Heart left ventricle (tissue), 16 donors: Measurements from ENCODE around the gene PRKG1. TPM values are rescaled to one million over a fixed set of nuclear protein-coding genes. Genes with fewer than 3 reads are reported as not detected.
A peak's percentile ranks its signal among the peaks of the same experiment; 100 is the strongest.

Source experiments
- ATAC-seq, 4 donors: fragments of 200-7000 bp; cut with Tn5 transposase; one replicate each; pipeline ENCODE4 v1.9.1; 2020 to 2022; ENCODE audit warnings: moderate library complexity in 4 of 4, mild to moderate bottlenecking in 3 of 4, moderate number of reproducible peaks in 1 of 4
- DNase-seq, 5 donors: peaks; one replicate each; pipeline ENCODE4 v3.0.0-alpha.2; 2020
- H3K27ac ChIP-seq, 12 donors: fragments of 200-600 bp; sonication (generic) in 4 of 12; one replicate each; pipeline versions ENCODE4 v1.5.0 to v1.8.0; 2016 to 2022; ENCODE audit warnings: mild to moderate bottlenecking in 2 of 12
- H3K27me3 ChIP-seq, 9 donors: fragments of 200-600 bp; sonication (generic) in 2 of 9; one replicate each; pipeline versions ENCODE4 v1.5.1 to v1.8.0; 2016 to 2022; ENCODE audit warnings: mild to moderate bottlenecking in 3 of 9
- H3K36me3 ChIP-seq, 9 donors: fragments of 200-600 bp; sonication (generic) in 2 of 9; one replicate each; pipeline versions ENCODE4 v1.5.0 to v1.8.0; 2018 to 2022; ENCODE audit warnings: mild to moderate bottlenecking in 2 of 9
- H3K4me1 ChIP-seq, 12 donors: fragments of 200-600 bp; sonication (generic) in 4 of 12; one replicate each; pipeline versions ENCODE4 v1.5.0 to v1.8.0; 2016 to 2022; ENCODE audit warnings: mild to moderate bottlenecking in 3 of 12
- H3K4me3 ChIP-seq, 12 donors: fragments of 200-600 bp; sonication (generic) in 4 of 12; one replicate each; pipeline versions ENCODE4 v1.5.0 to v1.8.0; 2017 to 2022; ENCODE audit warnings: mild to moderate bottlenecking in 9 of 12, moderate library complexity in 4 of 12
- H3K9me3 ChIP-seq, 12 donors: fragments of 200-600 bp; sonication (generic) in 4 of 12; one replicate each; pipeline versions ENCODE4 v1.5.0 to v1.8.0; 2016 to 2022; ENCODE audit warnings: mild to moderate bottlenecking in 1 of 12
- CTCF ChIP-seq, 12 donors: fragments of 200-600 bp; sonication (generic) in 4 of 12; IDR thresholded peaks; one replicate each; pipeline versions ENCODE4 v1.5.0 to v1.8.0; 2018 to 2022; ENCODE audit warnings: antibody characterized with exemption in 12 of 12, mild to moderate bottlenecking in 5 of 12
- POLR2A ChIP-seq, 2 donors: fragments of 450-650 bp; IDR thresholded peaks; one replicate each; pipeline ENCODE4 v1.6.1; 2017; ENCODE audit warnings: antibody characterized with exemption in 2 of 2, mild to moderate bottlenecking in 2 of 2, moderate library complexity in 2 of 2
- WGBS, 4 donors: extraction: QIAGEN DNeasy Blood & Tissue Kit in 2 of 4; methylation state at CpG; one replicate each; pipeline versions ENCODE4 v1.1.5 to v1.1.7; 2013 to 2018; 5-methylcytosine and 5-hydroxymethylcytosine counted together
- intact Hi-C, 10 donors: fragments of 100-400 bp; cut with DNase I; formaldehyde crosslinking; loops; one replicate each; pipeline versions ENCODE4 v1.11.1 to v1.14.2; 2022
- polyA plus RNA-seq, 2 donors: library from polyadenylated mRNA; stranded (reverse); fragments of 200-250 nt; gene quantifications; one replicate each; pipeline ENCODE4 v1.2.3, GENCODE V29; 2013
- total RNA-seq, 9 donors: library from RNA; depleted of rRNA in 2 of 9; stranded (reverse); fragments of >200 nt in 2 of 9; fragmentation: NEBNext Ultra II Directional in 3 of 9; extraction: Animal tissue kit (Norgen Biotek cat#: 25700) in 3 of 9; gene quantifications; one replicate each; pipeline versions ENCODE4 v1.1.0 to v1.2.4, GENCODE V29; 2016 to 2023
- donor health status: ischemic (EF 13 %, LVEDD 7.1; RV severe dilation, severe dysfunction).
- donor health status: healthy with polysubstance abuse.
- donor health status: DM: no; HTN: yes; CAD: no.
- donor health status: DM: no; HTN: no; CAD: no.
- donor health status: ischemic (EF 25% LVEDD 6.9; RV normal size, moderate dysfunction).
- donor health status: ischemic (EF 25% LVEDD 5.7; RV mildly dilated, moderate dysfunction).
- donor health status: healthy.
- donor health status: DM: yes; HTN: yes; CAD: no.
- donor health status: ischemic (EF 35%, LVEDD 5.7; RV mildly dilated, moderate dysfunction).
- donor health status: nonischemic (EF 11% LVEDD 7.7; RV severe dilation, severe dysfunction).
- donor health status: DM: yes; HTN: yes; CAD: no.
- donor health status: PGD.
- donor health status: ischemic (EF 29% LVEDD 5.4; RV normal size, mild dysfunction).
- donor health status: nonischemic (EF 23%, LVEDD 6.1; RV moderate dilation, normal function).

The PRKG1 gene
- total and polyA plus RNA-seq, 11 donors, result 5.5 to 37.3 (median 29.3) TPM

DNA sequence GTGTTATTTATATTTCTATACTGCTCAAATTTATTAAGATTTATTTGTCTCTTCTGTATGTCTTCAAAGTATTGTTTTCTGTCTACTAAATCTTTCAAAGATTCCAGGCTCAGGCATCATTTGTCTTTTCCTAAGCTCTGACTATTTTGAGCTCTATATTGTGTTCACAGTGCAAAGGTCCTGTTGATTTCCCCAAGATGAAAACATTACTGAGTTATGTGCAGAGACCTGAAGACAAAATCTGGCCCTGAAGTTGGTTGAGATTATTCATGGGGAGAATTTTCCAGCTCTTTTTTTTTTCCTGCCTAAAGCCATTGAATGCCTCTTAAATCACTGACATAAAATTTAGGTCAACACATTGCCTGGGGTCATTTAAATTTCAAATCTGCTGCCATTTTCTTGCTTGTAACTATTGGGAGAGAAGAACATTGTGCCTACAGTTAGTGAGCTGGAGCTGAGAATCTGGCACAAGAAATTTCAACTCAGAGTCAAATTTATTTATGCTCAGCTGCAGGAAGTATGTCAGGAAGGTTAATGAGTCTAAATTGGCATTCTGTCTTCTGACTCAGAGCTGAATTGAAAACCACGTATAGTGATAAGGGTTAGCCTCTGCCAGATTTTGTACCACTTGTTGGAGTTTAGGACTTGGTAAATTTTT lies 593.5 kb downstream of the PRKG1 start:
- WGBS, 4 donors, result 0 to 9% (median 3%) methylated on average over 1 of the region's 1 CpG

DNA sequence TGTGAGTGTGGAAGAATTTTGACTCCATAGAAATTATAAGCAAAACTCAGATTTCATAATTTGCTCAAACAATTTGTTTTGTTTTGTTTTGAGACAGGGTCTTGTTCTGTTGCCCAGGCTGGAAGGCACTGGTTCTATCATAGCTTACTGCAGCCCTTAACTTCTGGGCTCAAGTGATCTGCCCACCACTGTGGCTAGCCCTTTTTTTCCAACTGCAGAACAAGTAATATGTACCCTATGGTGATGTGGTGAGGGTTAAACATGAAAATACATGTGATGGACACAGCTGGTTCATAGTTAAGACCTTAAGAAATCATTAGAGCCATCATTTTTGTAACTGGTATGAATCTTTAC lies 594.0 kb downstream of the PRKG1 start:
- H3K27me3 ChIP-seq, result no peaks in the 10 kb centered on the region
- intact Hi-C loops, result no loop called here
- DNase-seq, result no peak
- peaks cover 0 to 25% (median 11%) of the 10 kb centered on the region in 12 donors for H3K4me1 ChIP-seq
- no peaks in the 10 kb centered on the region for H3K36me3 ChIP-seq
- peak in 2 of 4 donors; percentile 31 for ATAC-seq
- no peak overlapping the region for H3K4me3 ChIP-seq
- H3K9me3 ChIP-seq, result peaks cover 0 to 13% (median 0%) of the 10 kb centered on the region in 12 donors
- no peak for TF ChIP-seq POLR2A (IDR thresholded peaks at IDR 0.05)
- TF ChIP-seq CTCF (IDR thresholded peaks at IDR 0.05), result no peak
- H3K27ac ChIP-seq, result peak overlapping the region in 1 of 12 donors; percentile 2

More for the DNA sequence above, 593.5 kb downstream of the PRKG1 start:
- Histone ChIP-seq H3K4me3 (no peak overlapping the region), H3K36me3 (no peaks in the 10 kb centered on the region), H3K27ac (peak overlapping the region in 1 of 12 donors; percentile 2), H3K9me3 (peaks cover 0 to 13% (median 0%) of the 10 kb centered on the region in 12 donors), H3K4me1 (peaks cover 0 to 25% (median 11%) of the 10 kb centered on the region in 12 donors), H3K27me3 (no peaks in the 10 kb centered on the region)
- TF ChIP-seq POLR2A (IDR thresholded peaks at IDR 0.05) (no peak), CTCF (IDR thresholded peaks at IDR 0.05) (no peak)
- intact Hi-C loops, result no loop called here
- DNase-seq (no peak), ATAC-seq (peak in 3 of 4 donors; percentile 34 to 67 (median 61))

DNA sequence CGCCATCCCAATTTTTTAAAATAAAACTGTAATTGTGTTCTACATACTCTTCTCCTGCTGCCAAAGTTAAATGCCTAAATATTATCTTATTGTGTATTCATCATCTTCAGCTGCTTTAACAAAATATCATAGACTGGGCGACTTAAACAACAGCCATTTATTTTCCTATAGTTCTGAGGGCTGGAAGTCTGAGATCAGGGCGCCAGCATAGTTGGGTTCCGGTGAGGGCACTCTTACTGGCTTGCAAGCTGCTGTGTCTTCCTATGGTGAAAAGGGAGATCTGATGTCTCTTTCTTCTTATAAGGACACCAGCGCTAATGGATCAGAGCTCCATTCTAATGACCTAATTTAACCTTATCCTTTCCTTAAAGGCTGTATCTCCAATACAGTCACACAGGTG lies 594.8 kb downstream of the PRKG1 start:
- WGBS, 4 donors, result 91 to 95% (median 92%) methylated on average over 5 of the region's 5 CpGs
- intact Hi-C loops, result no loop called here
- DNase-seq, result no peak
- H3K27ac ChIP-seq, result no peak overlapping the region
- H3K4me1 ChIP-seq, result peaks cover 0 to 25% (median 11%) of the 10 kb centered on the region in 12 donors
- no peak for TF ChIP-seq CTCF (IDR thresholded peaks at IDR 0.05)
- TF ChIP-seq POLR2A (IDR thresholded peaks at IDR 0.05), result no peak
- no peak overlapping the region for H3K4me3 ChIP-seq
- H3K27me3 ChIP-seq, result no peaks in the 10 kb centered on the region
- H3K9me3 ChIP-seq, result peaks cover 0 to 13% (median 0%) of the 10 kb centered on the region in 12 donors
- no peaks in the 10 kb centered on the region for H3K36me3 ChIP-seq
- no peak for ATAC-seq

DNA sequence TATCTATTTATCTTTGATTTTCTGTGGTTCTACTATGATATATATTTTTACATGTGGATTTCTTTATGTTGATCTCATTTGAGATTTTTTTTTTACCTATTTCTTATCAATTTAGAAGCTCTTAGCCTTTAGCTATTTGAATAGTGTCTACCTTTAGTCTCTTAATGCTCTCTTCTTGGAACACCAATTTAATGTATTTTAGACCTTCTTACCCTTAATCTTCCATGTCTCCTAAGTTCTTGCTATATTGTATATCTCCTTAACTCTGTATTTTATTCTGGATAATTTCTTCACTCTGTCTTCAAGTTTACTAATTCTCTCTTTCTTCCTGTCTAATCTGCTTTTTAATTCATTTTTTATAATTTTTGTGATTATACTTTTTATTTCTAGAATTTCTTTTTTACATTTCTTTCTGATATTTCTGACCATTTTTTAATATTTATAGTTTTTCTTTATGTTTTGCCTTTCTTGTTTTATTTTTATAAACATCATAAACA lies 597.8 kb downstream of the PRKG1 start:
- no peak for DNase-seq
- Histone ChIP-seq H3K27ac (no peak overlapping the region), H3K9me3 (peaks cover 0 to 13% (median 0%) of the 10 kb centered on the region in 12 donors), H3K36me3 (no peaks in the 10 kb centered on the region), H3K4me3 (no peak overlapping the region), H3K27me3 (no peaks in the 10 kb centered on the region), H3K4me1 (peaks cover 0 to 15% (median 9%) of the 10 kb centered on the region in 12 donors)
- TF ChIP-seq CTCF (IDR thresholded peaks at IDR 0.05), result no peak
- TF ChIP-seq POLR2A (IDR thresholded peaks at IDR 0.05), result no peak
- no peak for ATAC-seq
- intact Hi-C loops, result no loop called here
